ENCODE results near the gene FAR1. TPM values are rescaled to one million over a fixed set of nuclear protein-coding genes. Genes with fewer than 3 reads are reported as not detected.

The FAR1 gene
- total and polyA plus RNA-seq, 2 of the 4 experiments (the other 2 are of a cell fraction) = 35.3 to 119 TPM

- no peak for TF ChIP-seq RAD21 (IDR thresholded peaks at IDR 0.05; ENCODE audit: low read length)
- TF ChIP-seq CTCF (conservative IDR thresholded peaks at IDR 0.05; ENCODE audit: low read depth, low read length) = no peak
- TF ChIP-seq NFE2L2 (IDR thresholded peaks at IDR 0.05; ENCODE audit: low read depth, low read length) = no peak
- no peak for TF ChIP-seq POLR2A (IDR thresholded peaks at IDR 0.05; ENCODE audit: low read depth, low read length)
- TF ChIP-seq ELK1 (IDR thresholded peaks at IDR 0.05; ENCODE audit: borderline replicate concordance, low read depth, low read length) = no peak
- TF ChIP-seq RCOR1 (IDR thresholded peaks at IDR 0.05; ENCODE audit: insufficient replicate concordance, low read length) = no peak
- no peak for TF ChIP-seq FOS (IDR thresholded peaks at IDR 0.05; ENCODE audit: low read depth, low read length)
- no peak for TF ChIP-seq MXI1 (IDR thresholded peaks at IDR 0.05; ENCODE audit: borderline replicate concordance, low read depth, low read length)
- in situ Hi-C loops (cut with MboI; ENCODE audit: low sequenced_read_pairs) (no loop called here), intact Hi-C loops (cut with micrococcal nuclease) (no loop called here), dilution Hi-C loops (cut with HindIII; ENCODE audit: low sequenced_read_pairs, unreplicated experiment) (no loop called here)
- H2AK5ac ChIP-seq (ENCODE audit: low read depth, low read length) = no peak overlapping the region
- no peak overlapping the region for H3K14ac ChIP-seq (replicated peaks; ENCODE audit: low read depth, low read length)
- no peak overlapping the region for H3K18ac ChIP-seq (ENCODE audit: low read depth, low read length)
- no peak for DNase-seq
- no peak overlapping the region for H4K5ac ChIP-seq (ENCODE audit: low read depth, low read length)
- H2BK5ac ChIP-seq (ENCODE audit: low read depth, low read length, poor library complexity, severe bottlenecking) = no peak overlapping the region
- no peak overlapping the region for H4K8ac ChIP-seq (ENCODE audit: low read depth in 2 of 2, low read length in 2 of 2)
- no peak overlapping the region for H2BK20ac ChIP-seq (ENCODE audit: low read depth, low read length)
- H3K4me1 ChIP-seq (ENCODE audit: control insufficient read depth, insufficient read depth, low read length) = no peaks in the 10 kb centered on the region
- H2AK9ac ChIP-seq (replicated peaks; ENCODE audit: low read depth, low read length, poor library complexity) = no peak overlapping the region
- POLR2A ChIA-PET (ENCODE audit: unreplicated experiment) = no interaction called here
- no peaks in the 10 kb centered on the region for H3K9me1 ChIP-seq (ENCODE audit: insufficient read depth, low read length)
- no peaks in the 10 kb centered on the region for H4K20me1 ChIP-seq (ENCODE audit: insufficient read depth, low read length)
- H2BK15ac ChIP-seq (ENCODE audit: low read depth, low read length) = no peak overlapping the region
- no peak overlapping the region for H3K27ac ChIP-seq (ENCODE audit: insufficient read depth, low read length)
- H3K56ac ChIP-seq (ENCODE audit: extremely low read depth, insufficient read depth, low read length) = no peak overlapping the region
- BruUV-seq (replicated peaks) = no TSS peak
- H3K4me2 ChIP-seq (ENCODE audit: low read depth, low read length) = no peak overlapping the region
- H2AFZ ChIP-seq (replicated peaks; ENCODE audit: low read length, poor library complexity) = no peak overlapping the region
- no peak overlapping the region for H2BK120ac ChIP-seq (ENCODE audit: low read depth, low read length)
- ATAC-seq (ENCODE audit: low read depth) = no peak
- no peak overlapping the region for H3K4me3 ChIP-seq (ENCODE audit: insufficient read depth, low read depth, low read length)
- no peaks in the 10 kb centered on the region for H3K27me3 ChIP-seq (ENCODE audit: control insufficient read depth, insufficient read depth, low read length)
- H3K4ac ChIP-seq (ENCODE audit: low read depth, low read length) = no peak overlapping the region
- WGBS, 2 experiments (ENCODE audit: extremely low coverage in 2 of 2, insufficient read length in 1 of 2) = no CpG with 5 or more reads among the region's 1 CpG
- H3K9me3 ChIP-seq (ENCODE audit: control insufficient read depth, insufficient read depth, low read length) = no peaks in the 10 kb centered on the region
- H4K91ac ChIP-seq (ENCODE audit: insufficient read depth, low read depth, low read length) = no peak overlapping the region
- H3K36me3 ChIP-seq (ENCODE audit: control insufficient read depth, insufficient read depth, low read length) = no peaks in the 10 kb centered on the region
- CTCF ChIA-PET = no interaction called here
- no peak overlapping the region for H3K23ac ChIP-seq (ENCODE audit: low read depth, low read length)
- H3K9ac ChIP-seq (ENCODE audit: low read depth, low read length) = no peak overlapping the region
- no peaks in the 10 kb centered on the region for H3K79me1 ChIP-seq (ENCODE audit: low read depth in 1 of 2, low read length in 2 of 2)
Observed at GRCh38 chr11:13629779-13630178, 38.7 kb upstream of the FAR1 start.
